Keratinocyte (primary cell): ENCODE measurements around the gene CCBE1.

ENCODE experiments used
- CTCF ChIP-seq, 3 experiments: IDR thresholded peaks in 1 of 3; conservative IDR thresholded peaks in 1 of 3; optimal IDR thresholded peaks in 1 of 3; 2 replicates in 2 of 3; 3 replicates in 1 of 3; pipeline versions ENCODE3 to v1.5.1; 2011; ENCODE audit warnings: low read length in 3 of 3, mild to moderate bottlenecking in 3 of 3, moderate library complexity in 2 of 3, control low read depth in 1 of 3, inconsistent platforms in 1 of 3; ENCODE audit not compliant: insufficient read depth in 2 of 3; ENCODE audit errors: extremely low read depth in 1 of 3
- EZH2 ChIP-seq: IDR thresholded peaks from one replicate; pipeline ENCODE4 v1.6.1; 2012; ENCODE audit warnings: inconsistent platforms, mild to moderate bottlenecking, low read length, moderate library complexity

DNA sequence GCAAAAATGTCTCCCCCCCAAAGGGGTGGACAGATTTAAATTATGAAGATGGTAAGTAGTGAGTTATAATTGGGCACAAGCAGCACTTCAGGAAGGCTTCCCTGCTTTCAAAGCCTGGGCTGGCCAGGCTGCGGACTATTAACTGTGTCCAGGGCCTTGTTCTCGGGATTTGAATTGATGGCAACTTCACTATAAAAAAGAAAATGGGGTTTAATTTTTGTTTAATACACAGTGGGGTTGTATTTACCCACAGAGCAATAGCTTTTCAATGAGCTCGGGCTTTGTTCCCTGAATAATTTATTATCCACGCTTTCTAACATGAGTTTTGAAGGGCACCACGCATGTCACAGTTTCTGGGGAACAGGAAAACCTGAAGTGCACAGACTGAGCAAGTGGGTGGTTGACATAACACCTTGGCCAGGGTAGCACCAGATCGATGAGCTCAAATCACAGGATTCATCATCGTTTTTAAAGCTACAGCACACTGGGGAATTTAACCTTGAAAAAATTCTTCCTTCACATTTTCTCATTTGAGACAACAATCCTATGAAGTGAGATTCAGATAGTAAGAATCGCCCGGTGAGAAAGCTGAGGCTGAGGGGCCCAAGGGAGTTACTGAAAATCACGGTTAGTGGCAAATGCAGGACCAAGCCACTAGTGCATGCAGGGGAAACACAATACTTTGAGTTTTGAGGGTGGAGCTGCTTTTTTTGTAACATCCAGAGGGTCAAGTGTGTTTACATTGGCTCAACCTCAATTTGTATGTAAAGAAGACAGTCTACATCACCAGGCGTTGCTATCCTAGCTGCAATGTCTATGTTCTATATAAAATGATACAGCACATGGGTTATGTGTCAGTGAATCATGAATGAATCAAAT lies 309.3 kb downstream of the CCBE1 start:
- no peak for TF ChIP-seq CTCF (optimal IDR thresholded peaks at IDR 0.05 in 1 of 3, IDR thresholded peaks at IDR 0.05 in 1 of 3, conservative IDR thresholded peaks at IDR 0.05 in 1 of 3; ENCODE audit: extremely low read depth in 1 of 3, insufficient read depth in 2 of 3, low read length in 3 of 3)
- TF ChIP-seq EZH2 = no peak
